WTC11 (cell line): Measurements from ENCODE around the gene NOXO1. TPM values are rescaled to one million over a fixed set of nuclear protein-coding genes. Genes with fewer than 3 reads are reported as not detected.

Source experiments
- EMX1 ChIP-seq: fragments of 250-450 bp; sonication (Bioruptor Pico); IDR thresholded peaks from 2 replicates; pipeline ENCODE4 v1.8.0; 2021; ENCODE audit warnings: mild to moderate bottlenecking
- ZNF416 ChIP-seq: fragments of 250-450 bp; sonication (Bioruptor Pico); IDR thresholded peaks from 2 replicates; pipeline ENCODE4 v1.9.0; 2021; ENCODE audit warnings: mild to moderate bottlenecking, inconsistent platforms
- total RNA-seq: library from RNA; stranded (reverse); gene quantifications from 3 replicates; pipeline ENCODE4 v1.2.3, GENCODE V29; 2021
- TF ChIP-seq, protein P1 (sequence below): fragments of 250-450 bp; sonication (Bioruptor Pico); IDR thresholded peaks from 2 replicates; pipeline ENCODE4 v1.9.0; 2021; ENCODE audit warnings: mild to moderate bottlenecking, borderline replicate concordance
- TF ChIP-seq, protein P2 (sequence below): sonication (generic); formaldehyde crosslinking; IDR thresholded peaks from 2 replicates; pipeline ENCODE4 v1.8.0; 2022; ENCODE audit warnings: missing genetic modification reagents
- TF ChIP-seq, protein P3 (sequence below): fragments of 250-450 bp; sonication (Bioruptor Pico); IDR thresholded peaks from 2 replicates; pipeline ENCODE4 v1.9.0; 2021; ENCODE audit warnings: mild to moderate bottlenecking
- TF ChIP-seq, protein P4 (sequence below): sonication (generic); formaldehyde crosslinking; conservative IDR thresholded peaks from 2 replicates; pipeline ENCODE4 v1.8.1; 2023; ENCODE audit warnings: mild to moderate bottlenecking, low read depth, missing genetic modification reagents, moderate library complexity
- TF ChIP-seq, protein P5 (sequence below): sonication (generic); formaldehyde crosslinking; IDR thresholded peaks from 2 replicates; pipeline ENCODE4 v1.8.0; 2022; ENCODE audit warnings: mild to moderate bottlenecking, missing genetic modification reagents
- TF ChIP-seq, protein P6 (sequence below): sonication (generic); formaldehyde crosslinking; IDR thresholded peaks from 2 replicates; pipeline ENCODE4 v1.8.1; 2022; ENCODE audit warnings: low read depth, missing genetic modification reagents, borderline replicate concordance
- TF ChIP-seq, protein P7 (sequence below): fragments of 250-450 bp; sonication (Bioruptor Pico); IDR thresholded peaks from 2 replicates; pipeline ENCODE4 v1.8.0; 2021; ENCODE audit warnings: mild to moderate bottlenecking
- TF ChIP-seq, protein P8 (sequence below): sonication (generic); formaldehyde crosslinking; IDR thresholded peaks from 2 replicates; pipeline ENCODE4 v1.8.1; 2022; ENCODE audit warnings: low read depth, mild to moderate bottlenecking, moderate library complexity, missing genetic modification reagents, borderline replicate concordance

Gene NOXO1
- total RNA-seq, 1 experiment from 2014 or later, result 5.7 TPM

DNA sequence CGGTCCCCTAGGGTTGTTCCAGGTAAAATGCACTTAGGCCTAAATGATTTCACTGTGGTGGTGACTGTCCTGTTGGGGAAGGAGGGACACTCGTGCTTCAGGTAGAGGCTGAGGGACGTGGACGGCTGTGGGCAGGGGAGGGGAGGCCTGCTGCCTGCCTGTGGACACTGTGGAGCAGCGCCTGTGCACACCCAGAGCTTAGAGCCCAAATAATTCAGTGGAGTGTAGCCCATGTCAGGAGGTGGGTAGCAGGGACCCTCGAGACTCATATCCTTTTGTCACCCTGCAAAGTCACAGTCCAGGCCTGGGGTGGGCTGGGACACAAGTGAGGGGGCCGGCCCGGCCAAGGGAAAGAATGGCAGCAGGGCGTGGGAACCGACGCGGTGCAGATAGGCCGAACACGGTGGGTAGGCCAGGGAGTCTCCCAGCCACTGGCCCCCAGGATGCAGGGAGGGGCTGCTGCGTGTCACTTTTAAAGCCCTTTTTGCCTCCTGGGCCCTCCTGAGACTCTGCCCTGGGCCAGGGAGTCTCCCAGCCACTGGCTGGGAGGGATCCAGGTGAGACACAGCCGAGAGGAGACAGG is 44.7 kb upstream of the NOXO1 start (continued):
- TF ChIP-seq, protein P1, sequence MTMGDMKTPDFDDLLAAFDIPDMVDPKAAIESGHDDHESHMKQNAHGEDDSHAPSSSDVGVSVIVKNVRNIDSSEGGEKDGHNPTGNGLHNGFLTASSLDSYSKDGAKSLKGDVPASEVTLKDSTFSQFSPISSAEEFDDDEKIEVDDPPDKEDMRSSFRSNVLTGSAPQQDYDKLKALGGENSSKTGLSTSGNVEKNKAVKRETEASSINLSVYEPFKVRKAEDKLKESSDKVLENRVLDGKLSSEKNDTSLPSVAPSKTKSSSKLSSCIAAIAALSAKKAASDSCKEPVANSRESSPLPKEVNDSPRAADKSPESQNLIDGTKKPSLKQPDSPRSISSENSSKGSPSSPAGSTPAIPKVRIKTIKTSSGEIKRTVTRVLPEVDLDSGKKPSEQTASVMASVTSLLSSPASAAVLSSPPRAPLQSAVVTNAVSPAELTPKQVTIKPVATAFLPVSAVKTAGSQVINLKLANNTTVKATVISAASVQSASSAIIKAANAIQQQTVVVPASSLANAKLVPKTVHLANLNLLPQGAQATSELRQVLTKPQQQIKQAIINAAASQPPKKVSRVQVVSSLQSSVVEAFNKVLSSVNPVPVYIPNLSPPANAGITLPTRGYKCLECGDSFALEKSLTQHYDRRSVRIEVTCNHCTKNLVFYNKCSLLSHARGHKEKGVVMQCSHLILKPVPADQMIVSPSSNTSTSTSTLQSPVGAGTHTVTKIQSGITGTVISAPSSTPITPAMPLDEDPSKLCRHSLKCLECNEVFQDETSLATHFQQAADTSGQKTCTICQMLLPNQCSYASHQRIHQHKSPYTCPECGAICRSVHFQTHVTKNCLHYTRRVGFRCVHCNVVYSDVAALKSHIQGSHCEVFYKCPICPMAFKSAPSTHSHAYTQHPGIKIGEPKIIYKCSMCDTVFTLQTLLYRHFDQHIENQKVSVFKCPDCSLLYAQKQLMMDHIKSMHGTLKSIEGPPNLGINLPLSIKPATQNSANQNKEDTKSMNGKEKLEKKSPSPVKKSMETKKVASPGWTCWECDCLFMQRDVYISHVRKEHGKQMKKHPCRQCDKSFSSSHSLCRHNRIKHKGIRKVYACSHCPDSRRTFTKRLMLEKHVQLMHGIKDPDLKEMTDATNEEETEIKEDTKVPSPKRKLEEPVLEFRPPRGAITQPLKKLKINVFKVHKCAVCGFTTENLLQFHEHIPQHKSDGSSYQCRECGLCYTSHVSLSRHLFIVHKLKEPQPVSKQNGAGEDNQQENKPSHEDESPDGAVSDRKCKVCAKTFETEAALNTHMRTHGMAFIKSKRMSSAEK, result no peak
- TF ChIP-seq, protein P2, sequence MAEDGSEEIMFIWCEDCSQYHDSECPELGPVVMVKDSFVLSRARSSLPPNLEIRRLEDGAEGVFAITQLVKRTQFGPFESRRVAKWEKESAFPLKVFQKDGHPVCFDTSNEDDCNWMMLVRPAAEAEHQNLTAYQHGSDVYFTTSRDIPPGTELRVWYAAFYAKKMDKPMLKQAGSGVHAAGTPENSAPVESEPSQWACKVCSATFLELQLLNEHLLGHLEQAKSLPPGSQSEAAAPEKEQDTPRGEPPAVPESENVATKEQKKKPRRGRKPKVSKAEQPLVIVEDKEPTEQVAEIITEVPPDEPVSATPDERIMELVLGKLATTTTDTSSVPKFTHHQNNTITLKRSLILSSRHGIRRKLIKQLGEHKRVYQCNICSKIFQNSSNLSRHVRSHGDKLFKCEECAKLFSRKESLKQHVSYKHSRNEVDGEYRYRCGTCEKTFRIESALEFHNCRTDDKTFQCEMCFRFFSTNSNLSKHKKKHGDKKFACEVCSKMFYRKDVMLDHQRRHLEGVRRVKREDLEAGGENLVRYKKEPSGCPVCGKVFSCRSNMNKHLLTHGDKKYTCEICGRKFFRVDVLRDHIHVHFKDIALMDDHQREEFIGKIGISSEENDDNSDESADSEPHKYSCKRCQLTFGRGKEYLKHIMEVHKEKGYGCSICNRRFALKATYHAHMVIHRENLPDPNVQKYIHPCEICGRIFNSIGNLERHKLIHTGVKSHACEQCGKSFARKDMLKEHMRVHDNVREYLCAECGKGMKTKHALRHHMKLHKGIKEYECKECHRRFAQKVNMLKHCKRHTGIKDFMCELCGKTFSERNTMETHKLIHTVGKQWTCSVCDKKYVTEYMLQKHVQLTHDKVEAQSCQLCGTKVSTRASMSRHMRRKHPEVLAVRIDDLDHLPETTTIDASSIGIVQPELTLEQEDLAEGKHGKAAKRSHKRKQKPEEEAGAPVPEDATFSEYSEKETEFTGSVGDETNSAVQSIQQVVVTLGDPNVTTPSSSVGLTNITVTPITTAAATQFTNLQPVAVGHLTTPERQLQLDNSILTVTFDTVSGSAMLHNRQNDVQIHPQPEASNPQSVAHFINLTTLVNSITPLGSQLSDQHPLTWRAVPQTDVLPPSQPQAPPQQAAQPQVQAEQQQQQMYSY (CRISPR knock-in tag), result no peak
- TF ChIP-seq, protein P3, sequence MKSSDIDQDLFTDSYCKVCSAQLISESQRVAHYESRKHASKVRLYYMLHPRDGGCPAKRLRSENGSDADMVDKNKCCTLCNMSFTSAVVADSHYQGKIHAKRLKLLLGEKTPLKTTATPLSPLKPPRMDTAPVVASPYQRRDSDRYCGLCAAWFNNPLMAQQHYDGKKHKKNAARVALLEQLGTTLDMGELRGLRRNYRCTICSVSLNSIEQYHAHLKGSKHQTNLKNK (CRISPR knock-in tag), result no peak
- TF ChIP-seq, protein P4, sequence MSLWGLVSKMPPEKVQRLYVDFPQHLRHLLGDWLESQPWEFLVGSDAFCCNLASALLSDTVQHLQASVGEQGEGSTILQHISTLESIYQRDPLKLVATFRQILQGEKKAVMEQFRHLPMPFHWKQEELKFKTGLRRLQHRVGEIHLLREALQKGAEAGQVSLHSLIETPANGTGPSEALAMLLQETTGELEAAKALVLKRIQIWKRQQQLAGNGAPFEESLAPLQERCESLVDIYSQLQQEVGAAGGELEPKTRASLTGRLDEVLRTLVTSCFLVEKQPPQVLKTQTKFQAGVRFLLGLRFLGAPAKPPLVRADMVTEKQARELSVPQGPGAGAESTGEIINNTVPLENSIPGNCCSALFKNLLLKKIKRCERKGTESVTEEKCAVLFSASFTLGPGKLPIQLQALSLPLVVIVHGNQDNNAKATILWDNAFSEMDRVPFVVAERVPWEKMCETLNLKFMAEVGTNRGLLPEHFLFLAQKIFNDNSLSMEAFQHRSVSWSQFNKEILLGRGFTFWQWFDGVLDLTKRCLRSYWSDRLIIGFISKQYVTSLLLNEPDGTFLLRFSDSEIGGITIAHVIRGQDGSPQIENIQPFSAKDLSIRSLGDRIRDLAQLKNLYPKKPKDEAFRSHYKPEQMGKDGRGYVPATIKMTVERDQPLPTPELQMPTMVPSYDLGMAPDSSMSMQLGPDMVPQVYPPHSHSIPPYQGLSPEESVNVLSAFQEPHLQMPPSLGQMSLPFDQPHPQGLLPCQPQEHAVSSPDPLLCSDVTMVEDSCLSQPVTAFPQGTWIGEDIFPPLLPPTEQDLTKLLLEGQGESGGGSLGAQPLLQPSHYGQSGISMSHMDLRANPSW (CRISPR knock-in tag), result no peak
- TF ChIP-seq EMX1 (CRISPR knock-in tag) (no peak), ZNF416 (CRISPR knock-in tag) (no peak)
- TF ChIP-seq, protein P5, sequence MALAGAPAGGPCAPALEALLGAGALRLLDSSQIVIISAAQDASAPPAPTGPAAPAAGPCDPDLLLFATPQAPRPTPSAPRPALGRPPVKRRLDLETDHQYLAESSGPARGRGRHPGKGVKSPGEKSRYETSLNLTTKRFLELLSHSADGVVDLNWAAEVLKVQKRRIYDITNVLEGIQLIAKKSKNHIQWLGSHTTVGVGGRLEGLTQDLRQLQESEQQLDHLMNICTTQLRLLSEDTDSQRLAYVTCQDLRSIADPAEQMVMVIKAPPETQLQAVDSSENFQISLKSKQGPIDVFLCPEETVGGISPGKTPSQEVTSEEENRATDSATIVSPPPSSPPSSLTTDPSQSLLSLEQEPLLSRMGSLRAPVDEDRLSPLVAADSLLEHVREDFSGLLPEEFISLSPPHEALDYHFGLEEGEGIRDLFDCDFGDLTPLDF (CRISPR knock-in tag), result no peak
- TF ChIP-seq, protein P6, sequence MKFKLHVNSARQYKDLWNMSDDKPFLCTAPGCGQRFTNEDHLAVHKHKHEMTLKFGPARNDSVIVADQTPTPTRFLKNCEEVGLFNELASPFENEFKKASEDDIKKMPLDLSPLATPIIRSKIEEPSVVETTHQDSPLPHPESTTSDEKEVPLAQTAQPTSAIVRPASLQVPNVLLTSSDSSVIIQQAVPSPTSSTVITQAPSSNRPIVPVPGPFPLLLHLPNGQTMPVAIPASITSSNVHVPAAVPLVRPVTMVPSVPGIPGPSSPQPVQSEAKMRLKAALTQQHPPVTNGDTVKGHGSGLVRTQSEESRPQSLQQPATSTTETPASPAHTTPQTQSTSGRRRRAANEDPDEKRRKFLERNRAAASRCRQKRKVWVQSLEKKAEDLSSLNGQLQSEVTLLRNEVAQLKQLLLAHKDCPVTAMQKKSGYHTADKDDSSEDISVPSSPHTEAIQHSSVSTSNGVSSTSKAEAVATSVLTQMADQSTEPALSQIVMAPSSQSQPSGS (CRISPR knock-in tag), result no peak
- TF ChIP-seq, protein P7, sequence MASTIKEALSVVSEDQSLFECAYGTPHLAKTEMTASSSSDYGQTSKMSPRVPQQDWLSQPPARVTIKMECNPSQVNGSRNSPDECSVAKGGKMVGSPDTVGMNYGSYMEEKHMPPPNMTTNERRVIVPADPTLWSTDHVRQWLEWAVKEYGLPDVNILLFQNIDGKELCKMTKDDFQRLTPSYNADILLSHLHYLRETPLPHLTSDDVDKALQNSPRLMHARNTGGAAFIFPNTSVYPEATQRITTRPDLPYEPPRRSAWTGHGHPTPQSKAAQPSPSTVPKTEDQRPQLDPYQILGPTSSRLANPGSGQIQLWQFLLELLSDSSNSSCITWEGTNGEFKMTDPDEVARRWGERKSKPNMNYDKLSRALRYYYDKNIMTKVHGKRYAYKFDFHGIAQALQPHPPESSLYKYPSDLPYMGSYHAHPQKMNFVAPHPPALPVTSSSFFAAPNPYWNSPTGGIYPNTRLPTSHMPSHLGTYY (CRISPR knock-in tag), result no peak
- TF ChIP-seq, protein P8, sequence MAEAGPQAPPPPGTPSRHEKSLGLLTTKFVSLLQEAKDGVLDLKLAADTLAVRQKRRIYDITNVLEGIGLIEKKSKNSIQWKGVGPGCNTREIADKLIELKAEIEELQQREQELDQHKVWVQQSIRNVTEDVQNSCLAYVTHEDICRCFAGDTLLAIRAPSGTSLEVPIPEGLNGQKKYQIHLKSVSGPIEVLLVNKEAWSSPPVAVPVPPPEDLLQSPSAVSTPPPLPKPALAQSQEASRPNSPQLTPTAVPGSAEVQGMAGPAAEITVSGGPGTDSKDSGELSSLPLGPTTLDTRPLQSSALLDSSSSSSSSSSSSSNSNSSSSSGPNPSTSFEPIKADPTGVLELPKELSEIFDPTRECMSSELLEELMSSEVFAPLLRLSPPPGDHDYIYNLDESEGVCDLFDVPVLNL (CRISPR knock-in tag), result no peak
